ENCODE measurements around the gene CARD11.
"Not testable (repeated sequence)": the region's sequence is repeated elsewhere in the genome, so short reads cannot be mapped to it uniquely, and the experiment has no call there.

The CARD11 gene

DNA sequence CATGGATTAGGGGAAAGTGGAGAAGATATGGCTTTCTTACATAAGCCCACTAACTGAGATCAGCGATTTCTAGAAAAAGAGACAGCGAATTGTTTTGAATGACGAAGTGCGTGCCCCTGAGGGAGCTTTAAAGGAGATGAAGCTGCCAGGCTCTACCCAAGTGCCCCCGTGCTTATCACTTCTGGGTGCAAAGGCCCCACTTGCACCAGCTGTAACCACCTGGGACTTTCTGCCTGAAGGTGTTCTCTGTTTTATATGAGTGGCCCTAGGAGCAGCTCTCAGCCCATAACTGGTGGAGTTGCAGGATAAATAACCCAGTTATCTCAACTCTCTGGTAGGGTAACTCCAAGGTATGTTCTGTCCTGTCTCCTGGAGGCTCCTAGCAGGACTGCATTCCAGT, 20.4 kb upstream of the CARD11 start:
- DNase-seq (ENCODE audit: low read depth, low spot score), result no peak

DNA sequence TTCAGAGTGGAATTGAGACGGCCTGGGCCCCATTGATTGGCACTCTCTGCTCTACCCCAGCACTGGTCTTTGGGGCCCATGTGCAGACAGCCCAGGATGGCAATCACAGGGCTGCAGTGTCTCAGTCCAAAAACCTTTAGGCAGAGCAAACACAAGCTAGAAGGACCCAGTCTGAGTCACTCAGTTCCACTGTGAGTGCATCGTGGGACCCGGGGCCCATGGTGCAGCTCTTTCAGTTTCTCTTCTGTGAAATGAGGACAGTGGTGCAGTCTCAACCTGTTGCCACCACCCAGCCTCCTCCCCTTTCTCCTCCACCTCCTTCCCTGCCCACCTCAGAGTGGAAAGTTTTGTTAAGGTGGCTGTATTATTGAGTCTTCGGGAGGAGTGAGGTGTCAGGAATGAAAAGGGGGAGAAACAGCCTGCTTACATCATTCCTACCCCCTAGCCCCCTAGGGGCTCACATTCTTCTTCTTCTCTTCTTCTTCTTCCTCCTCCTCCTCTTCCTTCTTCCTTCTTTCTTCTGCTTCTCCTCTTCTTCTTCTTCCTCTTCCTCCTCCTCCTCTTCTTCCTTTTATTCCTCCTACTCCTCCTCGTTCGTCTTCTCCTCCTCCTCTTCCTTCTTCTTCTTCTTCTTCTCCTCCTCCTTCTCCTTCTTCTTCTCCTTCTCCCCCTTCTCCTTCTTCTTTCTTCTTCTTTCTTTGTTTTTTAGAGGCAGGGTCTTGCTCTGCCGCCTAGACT, 19.5 kb upstream of the CARD11 start:
- peak; percentile 57 for DNase-seq (ENCODE audit: low read depth, low spot score)

DNA sequence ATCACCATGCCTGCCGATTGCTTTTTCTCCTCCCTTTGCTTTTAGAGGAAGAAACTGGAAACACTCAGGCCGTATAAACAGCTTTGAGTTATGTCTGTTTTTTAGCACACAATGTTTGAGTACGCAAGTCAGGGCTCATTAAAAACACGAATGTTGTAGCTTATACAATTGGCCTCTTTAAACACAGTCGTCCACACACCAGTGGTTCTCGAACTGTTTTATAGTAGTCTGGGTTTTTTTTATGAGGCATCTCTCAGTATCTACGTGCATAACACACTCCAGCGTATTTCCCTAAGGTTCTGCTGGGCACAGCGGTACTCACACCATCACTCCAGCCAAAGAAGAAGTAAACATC, 13.4 kb upstream of the CARD11 start:
- no peak for DNase-seq (ENCODE audit: low read depth, low spot score)

DNA sequence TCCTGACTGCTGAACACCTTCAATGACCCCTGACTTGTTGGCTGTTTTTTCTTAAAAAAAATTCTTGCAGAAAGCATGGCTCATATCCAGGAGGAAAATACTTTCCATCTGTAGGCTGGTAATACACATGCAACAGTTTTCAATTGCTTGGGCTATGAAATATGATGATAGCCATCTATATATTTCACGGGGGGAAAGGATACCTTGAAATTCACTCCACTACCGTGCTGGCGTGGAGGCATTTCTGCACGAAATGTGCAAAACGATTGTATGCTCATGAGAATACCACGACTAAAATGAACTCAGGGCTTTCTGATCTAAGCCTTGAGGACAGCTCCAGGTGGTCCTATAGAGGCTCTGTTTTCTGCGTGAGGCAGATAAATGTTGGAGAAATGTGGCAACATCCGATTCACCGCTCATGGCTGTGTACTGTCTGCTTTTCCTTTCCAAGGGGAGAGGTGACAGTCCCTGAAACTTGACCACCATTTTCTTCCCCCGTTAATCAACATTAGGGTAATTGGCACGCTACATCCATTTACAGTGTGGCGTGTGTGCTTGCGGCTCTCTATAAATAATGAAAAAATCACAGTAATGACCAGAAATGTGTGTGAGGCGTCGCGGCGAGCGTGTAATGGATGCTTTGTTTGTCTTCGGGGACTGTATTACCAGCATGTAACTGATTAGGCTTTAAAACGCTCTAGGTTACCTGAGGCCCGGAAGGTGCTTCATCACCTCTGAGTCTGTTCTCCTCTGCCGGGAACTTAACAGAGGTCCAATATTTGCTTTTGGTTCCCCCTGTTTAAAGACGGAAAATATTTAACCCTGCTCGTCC, 12.8 kb upstream of the CARD11 start:
- DNase-seq (ENCODE audit: low read depth, low spot score), result no peak

DNA sequence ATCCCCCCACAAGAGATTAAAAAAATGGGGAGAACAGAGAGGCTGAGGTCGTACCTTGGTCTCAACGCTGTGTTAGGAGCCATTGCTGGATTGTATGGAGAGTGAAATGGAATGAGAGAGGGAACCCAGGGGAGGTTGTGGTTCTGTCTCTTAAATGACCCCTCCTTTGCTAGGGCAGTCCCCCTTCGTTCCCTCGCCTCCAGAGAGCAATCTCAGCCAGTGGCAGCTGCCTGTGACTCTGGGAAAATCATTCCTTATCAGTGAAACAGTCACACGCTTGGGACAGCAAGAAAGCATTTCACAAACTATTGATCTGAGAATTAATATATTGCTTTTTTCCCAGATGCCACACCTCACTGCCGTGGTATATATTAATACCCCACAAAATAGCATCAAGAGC, 12.0 kb upstream of the CARD11 start:
- no peak for DNase-seq (ENCODE audit: low read depth, low spot score)

DNA sequence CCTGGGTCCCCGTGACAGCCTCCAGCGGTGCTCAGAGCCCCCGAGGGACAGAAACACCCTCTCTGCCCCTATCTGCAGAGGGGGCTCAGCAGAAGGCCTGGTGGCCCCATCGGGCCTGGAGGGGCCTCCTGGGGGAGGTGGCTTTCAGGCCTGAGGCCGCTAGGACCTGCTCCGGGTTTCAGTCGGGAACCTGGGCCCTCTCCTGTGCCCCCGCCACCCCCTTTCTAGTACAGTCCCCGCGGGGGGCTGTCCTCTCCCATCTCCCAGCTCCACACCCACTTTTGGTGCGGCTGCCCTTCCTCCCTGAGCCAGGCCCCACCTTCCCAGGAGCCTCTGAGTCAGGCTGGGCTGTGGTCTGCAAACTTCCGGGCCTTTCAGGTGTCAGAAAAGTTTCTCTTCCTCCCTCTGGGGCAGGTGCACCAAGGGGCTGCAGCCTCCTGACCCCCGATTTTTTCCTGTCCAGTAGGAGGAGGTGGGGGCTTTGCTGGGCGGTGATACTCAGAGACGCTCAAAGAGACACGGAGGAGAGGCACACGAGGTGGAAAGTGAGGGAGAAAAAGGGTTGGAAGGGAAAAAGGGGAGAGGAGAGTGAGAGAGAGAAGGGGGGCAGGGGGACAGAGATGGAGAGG, 692 bp downstream of the CARD11 start:
- DNase-seq (ENCODE audit: low read depth, low spot score), result peak; percentile 49

DNA sequence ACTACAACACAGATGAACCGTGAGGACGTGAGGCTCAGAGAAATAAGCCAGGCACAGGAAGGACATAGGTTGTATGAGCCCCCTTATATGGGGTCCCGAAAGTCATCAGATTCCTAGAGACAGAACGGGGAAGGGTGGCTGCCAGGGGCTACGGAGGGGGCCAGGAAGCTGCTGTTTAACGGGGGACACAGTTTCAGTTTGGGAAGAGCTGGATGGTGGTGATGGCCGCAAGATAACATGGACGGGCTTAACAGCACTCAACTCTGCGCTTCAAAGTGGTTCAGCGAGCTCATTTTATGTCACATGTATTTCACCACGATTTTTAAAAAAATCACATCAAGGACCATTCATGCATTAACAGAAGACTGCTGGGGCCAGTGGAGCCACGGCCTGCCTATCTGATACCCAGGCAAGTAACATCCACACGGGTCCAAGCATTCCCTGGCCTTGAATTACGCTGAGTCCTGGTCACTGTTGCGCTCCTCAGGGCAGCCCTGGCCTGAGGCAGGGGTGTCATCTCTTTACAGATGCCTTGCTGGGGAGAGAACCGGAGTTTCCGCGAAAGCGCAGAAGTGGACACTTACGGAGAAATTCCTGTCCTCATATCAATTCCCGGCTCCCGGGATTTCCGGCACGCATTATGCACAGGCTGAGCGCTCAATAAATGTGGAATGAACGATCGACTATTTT, 1.5 kb downstream of the CARD11 start:
- DNase-seq (ENCODE audit: low read depth, low spot score), result no peak

DNA sequence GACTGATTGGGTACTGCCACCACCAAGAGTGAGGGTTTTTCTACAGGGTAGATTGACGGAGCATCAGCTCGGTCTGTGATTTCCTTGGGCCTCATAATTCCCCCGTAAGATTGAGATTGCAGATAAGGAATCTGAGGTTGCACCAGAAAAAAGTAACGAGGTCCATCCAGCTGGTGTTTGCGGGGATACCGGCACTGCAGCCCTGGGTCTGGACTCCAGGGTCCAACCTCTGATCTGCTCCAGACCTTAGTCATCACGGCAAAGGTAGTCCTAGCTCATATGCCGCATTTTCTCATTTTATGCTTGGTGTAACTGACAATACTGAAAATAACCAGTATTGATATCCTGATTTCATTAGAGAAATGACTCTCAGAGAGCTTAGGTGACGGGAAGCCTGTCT, 3.9 kb downstream of the CARD11 start:
- no peak for DNase-seq (ENCODE audit: low read depth, low spot score)

DNA sequence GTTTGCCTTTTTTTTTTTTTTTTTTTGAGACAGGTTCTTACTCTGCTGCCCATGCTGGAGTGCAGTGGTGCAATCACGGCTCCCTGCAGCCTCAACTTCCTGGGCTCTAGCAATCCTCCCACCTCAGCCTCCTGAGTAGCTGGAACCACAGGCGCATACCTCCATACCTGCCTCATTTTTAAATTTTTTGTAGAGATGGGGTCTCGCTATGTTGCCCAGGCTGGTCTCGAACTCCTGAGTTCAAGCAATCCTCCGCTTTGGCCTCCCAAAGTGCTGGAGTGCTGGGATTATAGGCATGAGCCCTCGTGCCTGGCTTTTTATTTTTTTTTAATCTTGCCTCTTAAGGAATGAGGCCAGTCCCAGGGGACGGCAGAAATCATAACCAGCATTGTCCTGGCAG, 5.7 kb downstream of the CARD11 start:
- not testable (repeated sequence) for DNase-seq (ENCODE audit: low read depth, low spot score)

DNA sequence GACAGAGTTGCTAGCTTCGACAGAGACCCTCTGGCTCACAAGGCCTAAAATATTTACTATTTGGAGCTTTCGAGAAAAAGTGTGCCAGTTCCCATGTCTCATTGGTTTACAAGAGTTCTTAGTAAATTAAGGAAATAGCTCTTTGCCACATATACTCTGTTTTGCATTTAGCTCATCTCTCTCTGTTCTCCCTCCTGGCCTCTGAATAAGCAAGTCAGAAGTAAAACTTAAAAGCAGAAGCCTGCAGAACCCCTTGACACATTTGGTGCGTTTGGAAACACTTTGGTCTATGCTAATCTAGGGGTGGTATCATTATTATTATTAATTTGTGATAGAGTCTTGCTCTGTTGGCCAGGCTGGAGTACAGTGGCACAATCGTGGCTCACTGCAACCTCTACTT, 6.4 kb downstream of the CARD11 start:
- no peak for DNase-seq (ENCODE audit: low read depth, low spot score)

DNA sequence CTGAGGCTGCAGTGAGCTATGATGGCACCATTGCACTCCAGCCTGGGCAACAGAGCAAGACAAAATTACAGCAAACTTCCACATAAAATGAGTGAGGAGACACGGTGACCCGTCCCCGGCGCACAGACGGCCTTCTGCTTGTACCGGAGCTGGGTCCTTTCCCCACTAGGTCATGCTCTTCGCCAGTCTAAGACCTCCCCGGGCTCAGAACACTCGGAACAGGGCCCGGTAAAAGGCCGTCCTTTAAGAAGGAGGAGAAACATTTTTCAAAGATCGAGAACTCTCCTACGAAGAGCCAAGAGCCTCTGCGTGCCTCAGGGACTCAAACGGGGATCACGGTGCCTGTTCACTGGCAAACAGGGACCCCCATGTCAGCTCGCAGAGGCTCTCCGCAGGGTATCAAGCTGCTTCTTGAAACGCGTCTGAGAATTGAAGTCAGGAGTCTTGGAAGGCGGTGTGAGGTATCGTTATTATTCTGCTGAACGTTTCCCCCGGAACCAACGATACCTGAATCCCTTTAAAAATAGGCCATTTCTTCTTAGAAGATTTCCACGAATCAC, 9.0 kb downstream of the CARD11 start:
- no peak for DNase-seq (ENCODE audit: low read depth, low spot score)

DNA sequence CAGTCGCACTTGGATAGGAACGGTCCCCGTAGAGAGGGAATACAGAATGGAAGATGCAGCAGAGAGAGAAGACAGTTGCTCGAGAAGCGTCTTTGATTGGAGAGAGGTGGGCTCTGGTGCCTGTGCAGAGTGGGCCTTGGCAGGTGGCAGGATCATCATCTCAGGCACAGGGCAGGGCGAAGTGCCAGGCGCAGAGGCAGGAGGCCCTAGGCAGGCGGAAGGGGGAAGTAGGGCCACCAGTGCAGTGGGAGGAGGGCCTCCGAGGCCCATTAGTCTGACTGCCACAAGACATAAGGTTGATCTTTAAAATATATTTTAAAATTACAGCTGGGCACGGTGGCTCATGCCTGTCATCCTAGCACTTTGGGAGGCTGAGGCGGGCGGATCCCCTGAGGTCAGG, 10.1 kb downstream of the CARD11 start:
- DNase-seq (ENCODE audit: low read depth, low spot score), result no peak

DNA sequence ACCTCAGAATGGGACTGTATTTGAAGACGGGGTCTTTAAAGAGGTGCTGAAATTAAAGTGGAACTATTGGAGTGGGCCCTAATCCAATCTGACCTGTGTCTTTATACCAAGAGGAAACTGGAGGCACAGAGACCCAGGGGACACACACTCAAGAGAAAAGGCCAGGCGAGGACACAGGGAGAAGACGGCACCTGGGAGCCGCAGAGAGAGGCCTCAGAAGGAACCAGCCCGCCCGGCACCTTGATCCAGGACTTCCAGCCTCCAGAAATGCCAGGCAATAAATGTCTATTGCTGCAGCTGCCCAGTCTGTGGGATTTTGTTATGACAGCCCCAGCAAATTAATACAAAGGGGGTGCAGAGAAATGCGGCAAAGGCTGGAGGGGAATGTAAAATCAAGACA, 10.5 kb downstream of the CARD11 start:
- no peak for DNase-seq (ENCODE audit: low read depth, low spot score)

DNA sequence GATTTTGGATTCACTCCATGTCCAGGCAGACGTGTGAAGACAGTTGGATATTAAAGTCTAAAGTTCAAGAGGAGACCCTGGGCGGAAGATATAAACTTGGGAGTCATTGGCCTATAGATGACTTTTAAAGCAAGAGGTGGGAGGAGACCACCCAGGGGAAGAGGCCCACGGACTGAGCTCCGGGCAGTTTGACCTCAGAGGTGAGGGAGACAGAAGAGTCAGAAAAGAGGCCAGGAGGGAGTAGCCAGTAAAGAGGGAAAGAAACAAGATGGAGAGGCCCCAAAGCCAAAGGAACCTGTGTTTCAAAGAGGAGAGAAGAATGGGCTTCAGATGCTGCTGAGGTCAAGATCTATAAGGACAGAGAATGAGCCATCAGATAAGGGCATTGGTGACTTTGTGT, 11.4 kb downstream of the CARD11 start:
- no peak for DNase-seq (ENCODE audit: low read depth, low spot score)

DNA sequence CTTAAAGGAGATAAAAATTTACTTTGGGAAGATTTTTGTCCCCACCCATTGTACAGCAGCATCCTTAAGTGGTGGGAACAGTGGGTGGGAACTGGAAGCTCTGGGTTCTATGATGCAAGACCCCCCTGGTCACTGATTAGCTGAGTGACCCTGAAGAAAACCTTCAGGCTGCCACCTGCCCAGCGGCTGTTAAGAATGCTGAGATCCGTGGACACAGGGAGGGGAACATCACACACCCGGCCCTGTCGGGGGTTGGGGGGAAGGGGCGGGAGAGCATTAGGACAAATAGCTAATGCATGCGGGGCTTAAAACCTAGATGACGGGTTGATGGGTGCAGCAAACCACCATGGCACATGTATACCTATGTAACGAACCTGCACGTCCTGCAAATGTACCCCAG, 14.5 kb downstream of the CARD11 start:
- no peak for DNase-seq (ENCODE audit: low read depth, low spot score)

DNA sequence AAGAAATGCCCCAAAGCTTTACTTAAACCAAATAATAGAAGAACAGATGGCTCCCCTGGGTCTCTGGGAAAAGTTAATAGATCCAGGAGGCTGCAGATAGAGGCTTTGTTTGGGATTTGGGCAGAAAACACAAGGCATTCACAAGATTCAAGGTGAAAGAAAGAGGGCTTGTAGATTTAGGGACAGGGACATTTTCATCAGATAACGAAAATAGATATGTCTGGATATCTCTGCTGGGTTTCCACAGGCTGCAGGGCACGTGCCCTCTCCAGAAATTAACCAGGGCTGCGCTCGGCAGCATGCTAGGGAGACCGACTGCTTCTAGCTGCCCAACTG, 14.9 kb downstream of the CARD11 start:
- no peak for DNase-seq (ENCODE audit: low read depth, low spot score)

DNA sequence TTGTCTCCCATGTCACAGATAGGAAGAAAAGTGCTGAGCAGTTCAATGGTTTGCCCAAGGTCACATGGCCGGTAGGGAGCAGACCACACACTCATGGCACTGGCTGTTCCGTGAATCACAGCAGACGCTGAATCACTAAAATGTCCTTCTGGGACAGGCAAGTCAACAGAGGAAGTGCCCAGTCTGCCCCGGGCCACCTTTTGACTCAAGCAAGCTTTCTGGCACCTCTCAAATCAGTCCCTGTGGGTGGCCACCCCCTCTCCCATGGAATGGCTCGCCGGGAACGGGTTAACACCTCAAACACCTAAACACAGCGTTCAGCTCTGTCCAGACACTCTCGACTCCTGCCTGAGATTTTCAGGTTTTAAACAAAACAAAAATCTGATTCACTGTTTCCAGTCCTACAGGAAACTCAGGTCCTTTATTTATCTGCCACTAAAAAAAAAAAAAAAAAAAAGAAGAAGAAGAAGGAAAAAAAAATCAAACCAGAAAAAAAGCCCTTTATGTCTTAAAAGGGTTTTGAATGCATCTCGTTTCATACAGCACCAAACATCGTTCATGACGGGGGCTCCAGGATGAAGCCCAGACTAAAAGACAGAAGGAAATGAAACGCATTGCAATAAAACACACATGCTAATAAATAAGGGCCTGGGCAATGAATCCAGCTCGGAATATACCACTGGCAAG, 15.5 kb downstream of the CARD11 start:
- no peak for DNase-seq (ENCODE audit: low read depth, low spot score)

DNA sequence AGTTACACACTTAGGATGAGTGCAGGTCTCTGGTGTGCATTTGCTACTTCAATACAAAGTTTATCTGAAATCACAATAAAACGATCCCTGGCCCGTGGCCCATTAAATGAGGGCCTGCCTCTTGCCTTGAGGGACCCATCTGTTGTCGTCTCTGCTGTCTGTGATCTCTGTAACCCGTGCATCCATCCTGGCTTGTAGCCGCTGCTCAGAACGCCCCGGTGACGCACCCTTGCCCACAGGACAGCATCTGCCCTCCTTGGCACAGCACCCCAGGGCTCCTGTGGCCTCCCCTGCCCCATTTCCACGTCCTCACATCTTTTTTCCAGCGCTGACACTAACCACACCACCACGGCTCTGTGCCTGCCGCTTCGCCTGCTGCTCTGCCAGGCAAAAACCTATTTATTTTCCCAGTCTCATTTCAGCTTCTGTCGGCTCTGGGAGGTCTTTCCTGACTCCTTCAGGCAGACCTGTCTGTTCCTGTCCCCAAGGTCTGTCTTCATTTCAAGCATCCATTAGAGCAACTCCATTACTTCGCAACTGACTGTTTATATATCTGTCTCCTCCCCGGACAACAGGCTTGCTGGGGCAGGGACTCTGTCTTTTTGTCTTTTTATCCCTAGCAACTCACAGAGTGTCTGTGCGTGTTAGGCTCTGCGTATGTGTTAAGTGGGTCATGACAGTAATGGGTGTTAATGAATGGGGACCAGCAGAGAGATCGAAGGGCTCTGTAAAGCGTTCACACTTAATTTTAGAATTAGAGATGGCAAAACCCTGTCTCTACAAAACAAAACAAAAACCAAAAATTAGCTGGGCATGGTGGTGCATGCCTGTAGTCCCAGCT, 16.4 kb downstream of the CARD11 start:
- no peak for DNase-seq (ENCODE audit: low read depth, low spot score)

DNA sequence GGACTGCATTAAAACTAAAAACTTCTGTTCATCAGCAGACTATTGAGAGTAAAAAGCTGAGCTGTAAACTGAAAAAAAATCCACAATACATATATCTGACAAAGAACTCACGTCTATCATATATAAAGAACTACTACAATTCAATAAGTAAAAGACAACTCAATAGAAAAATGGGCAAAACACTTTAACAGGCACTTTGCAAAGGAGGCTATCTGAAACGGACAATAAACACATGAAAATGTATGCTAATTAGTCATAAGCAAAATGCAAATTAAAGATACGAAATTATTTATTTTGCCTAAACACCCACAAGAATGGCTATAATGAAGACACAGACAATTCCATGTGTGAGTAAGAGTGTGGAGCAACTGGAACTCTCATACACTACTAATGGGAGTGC, 18.1 kb downstream of the CARD11 start:
- no peak for DNase-seq (ENCODE audit: low read depth, low spot score)

DNA sequence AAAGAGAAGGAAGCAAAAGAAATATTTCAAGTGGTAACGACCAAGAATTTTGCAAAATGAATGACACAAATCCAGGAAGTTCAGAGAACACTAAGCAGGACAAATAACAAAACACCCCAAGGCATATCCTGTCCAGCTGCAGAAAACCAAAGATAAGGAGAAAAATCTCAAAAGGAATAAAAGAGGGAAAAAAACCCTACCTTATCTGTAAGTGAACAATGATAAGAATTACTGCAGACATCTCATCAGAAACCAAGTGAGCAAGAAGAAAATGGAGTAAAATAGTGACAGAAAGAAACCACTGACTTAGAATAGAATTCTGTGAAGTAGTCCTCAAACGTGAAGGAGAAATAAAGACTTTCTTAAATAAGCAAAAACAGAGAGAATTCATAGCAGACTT, 21.8 kb downstream of the CARD11 start:
- no peak for DNase-seq (ENCODE audit: low read depth, low spot score)

DNA sequence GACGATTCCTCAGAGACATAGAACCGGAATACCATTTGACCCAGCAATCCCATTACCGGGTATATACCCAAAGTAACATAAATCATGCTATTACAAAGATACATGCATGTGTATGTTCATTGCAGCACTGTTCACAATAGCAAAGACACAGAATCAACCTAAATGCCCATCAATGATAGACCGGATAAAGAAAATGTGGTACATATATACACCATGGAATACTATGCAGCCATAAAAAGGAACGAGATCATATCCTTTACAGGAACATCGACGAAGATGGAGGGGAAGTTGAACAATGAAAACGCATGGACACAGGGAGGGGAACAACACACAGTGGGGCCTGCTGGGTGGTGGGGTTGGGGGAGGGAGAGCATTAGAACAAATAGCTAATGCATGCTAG, 22.4 kb downstream of the CARD11 start:
- not testable (repeated sequence) for DNase-seq (ENCODE audit: low read depth, low spot score)
